Type B pancreatic cell (in vitro differentiated cells): ENCODE results near the gene CCDC57. TPM values are rescaled to one million over a fixed set of nuclear protein-coding genes. Genes with fewer than 3 reads are reported as not detected.

Experiments
- DNase-seq: peaks from one replicate; pipeline ENCODE4 v3.0.0; 2021; ENCODE audit warnings: mixed read lengths; ENCODE audit not compliant: unreplicated experiment; ENCODE audit errors: extremely low spot score
- H3K27ac Mint-ChIP-seq: 2 replicates; pipeline ENCODE4 v1.8.0; 2021; ENCODE audit warnings: mild to moderate bottlenecking, mixed read lengths
- H3K27me3 Mint-ChIP-seq: 2 replicates; pipeline ENCODE4 v1.8.0; 2021; ENCODE audit warnings: mixed read lengths
- H3K36me3 Mint-ChIP-seq: 2 replicates; pipeline ENCODE4 v1.8.0; 2021; ENCODE audit warnings: mixed read lengths
- H3K4me1 Mint-ChIP-seq: one replicate; pipeline ENCODE4 v1.8.0; 2021; ENCODE audit warnings: mixed read lengths; ENCODE audit not compliant: unreplicated experiment
- H3K4me3 Mint-ChIP-seq: 2 replicates; pipeline ENCODE4 v1.8.0; 2021; ENCODE audit warnings: mild to moderate bottlenecking, mixed read lengths
- H3K9me3 Mint-ChIP-seq: 2 replicates; pipeline ENCODE4 v1.8.0; 2021; ENCODE audit warnings: mixed read lengths
- total RNA-seq: library from RNA; stranded (reverse); gene quantifications from 2 replicates; pipeline ENCODE4 v1.2.1, GENCODE V29; 2021; ENCODE audit warnings: low replicate concordance
- TF ChIP-seq, protein P1 (sequence below): fragments of 200-600 bp; sonication (generic); conservative IDR thresholded peaks from 2 replicates; pipeline ENCODE4 v1.5.0; 2021; ENCODE audit warnings: antibody characterized with exemption, mild to moderate bottlenecking

Gene CCDC57
- total RNA-seq, 1 donor from 2014 or later = 58.7 TPM

DNA sequence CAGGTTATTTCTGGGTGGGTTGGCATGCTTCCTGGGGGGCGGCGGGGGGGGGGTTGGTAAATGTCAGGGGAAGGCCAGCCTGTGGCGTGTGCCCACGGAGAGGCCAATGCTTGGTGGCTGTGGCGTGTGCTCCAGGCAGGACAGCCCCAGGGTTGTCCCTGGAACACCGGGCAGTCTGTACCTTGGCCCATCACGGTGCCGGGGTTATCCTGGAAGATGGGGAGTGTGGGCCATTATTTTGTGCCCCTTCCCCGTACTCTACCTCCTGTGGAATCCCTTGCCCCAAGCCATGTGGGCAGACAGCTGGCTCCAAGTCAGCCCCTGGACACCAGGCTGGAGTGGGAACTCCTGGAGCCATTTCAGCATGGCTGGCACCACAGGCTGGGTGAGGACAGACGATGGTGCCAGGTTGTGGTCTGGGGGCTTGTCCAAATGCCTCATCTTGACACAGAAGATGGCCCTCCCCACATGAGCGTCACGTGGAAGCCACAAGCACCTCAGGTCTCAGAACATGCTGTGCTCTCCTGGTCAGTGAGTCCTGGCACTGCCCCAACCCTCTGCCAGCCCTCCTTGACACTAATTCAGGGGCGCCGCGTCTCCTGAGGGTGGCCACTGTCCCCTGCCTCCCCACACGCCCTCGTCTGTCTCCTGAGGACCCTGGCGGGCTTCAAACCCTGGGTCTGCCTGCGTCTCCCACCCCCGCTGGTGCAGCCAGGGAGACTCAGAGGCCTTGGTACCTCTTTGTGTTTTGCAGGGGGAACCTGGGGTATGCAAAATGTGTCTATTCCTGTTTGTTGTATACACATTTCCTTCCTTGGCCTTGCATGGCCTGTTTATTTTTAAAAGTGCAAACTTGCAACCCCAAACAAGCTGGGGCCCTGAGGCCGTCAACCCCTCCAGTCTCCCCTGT, 20.5 kb upstream of the CCDC57 start:
- TF ChIP-seq, protein P1, sequence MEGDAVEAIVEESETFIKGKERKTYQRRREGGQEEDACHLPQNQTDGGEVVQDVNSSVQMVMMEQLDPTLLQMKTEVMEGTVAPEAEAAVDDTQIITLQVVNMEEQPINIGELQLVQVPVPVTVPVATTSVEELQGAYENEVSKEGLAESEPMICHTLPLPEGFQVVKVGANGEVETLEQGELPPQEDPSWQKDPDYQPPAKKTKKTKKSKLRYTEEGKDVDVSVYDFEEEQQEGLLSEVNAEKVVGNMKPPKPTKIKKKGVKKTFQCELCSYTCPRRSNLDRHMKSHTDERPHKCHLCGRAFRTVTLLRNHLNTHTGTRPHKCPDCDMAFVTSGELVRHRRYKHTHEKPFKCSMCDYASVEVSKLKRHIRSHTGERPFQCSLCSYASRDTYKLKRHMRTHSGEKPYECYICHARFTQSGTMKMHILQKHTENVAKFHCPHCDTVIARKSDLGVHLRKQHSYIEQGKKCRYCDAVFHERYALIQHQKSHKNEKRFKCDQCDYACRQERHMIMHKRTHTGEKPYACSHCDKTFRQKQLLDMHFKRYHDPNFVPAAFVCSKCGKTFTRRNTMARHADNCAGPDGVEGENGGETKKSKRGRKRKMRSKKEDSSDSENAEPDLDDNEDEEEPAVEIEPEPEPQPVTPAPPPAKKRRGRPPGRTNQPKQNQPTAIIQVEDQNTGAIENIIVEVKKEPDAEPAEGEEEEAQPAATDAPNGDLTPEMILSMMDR = no peak
- no peaks in the 10 kb centered on the region for H3K9me3 Mint-ChIP-seq
- peaks cover 4% of the 10 kb centered on the region for H3K27me3 Mint-ChIP-seq
- H3K4me3 Mint-ChIP-seq = peak overlapping the region; percentile 34
- no peak for DNase-seq
- H3K36me3 Mint-ChIP-seq = no peaks in the 10 kb centered on the region
- H3K27ac Mint-ChIP-seq = no peak overlapping the region
- peaks cover 6% of the 10 kb centered on the region for H3K4me1 Mint-ChIP-seq

GRCh38 chr17:82232322-82232820, 19.7 kb upstream of the CCDC57 start:
- no peak overlapping the region for H3K4me3 Mint-ChIP-seq
- no peaks in the 10 kb centered on the region for H3K9me3 Mint-ChIP-seq
- H3K27me3 Mint-ChIP-seq = peaks cover 9% of the 10 kb centered on the region
- no peak for DNase-seq
- no peaks in the 10 kb centered on the region for H3K36me3 Mint-ChIP-seq
- peaks cover 6% of the 10 kb centered on the region for H3K4me1 Mint-ChIP-seq
- no peak overlapping the region for H3K27ac Mint-ChIP-seq
- TF ChIP-seq, protein P1 = no peak

DNA sequence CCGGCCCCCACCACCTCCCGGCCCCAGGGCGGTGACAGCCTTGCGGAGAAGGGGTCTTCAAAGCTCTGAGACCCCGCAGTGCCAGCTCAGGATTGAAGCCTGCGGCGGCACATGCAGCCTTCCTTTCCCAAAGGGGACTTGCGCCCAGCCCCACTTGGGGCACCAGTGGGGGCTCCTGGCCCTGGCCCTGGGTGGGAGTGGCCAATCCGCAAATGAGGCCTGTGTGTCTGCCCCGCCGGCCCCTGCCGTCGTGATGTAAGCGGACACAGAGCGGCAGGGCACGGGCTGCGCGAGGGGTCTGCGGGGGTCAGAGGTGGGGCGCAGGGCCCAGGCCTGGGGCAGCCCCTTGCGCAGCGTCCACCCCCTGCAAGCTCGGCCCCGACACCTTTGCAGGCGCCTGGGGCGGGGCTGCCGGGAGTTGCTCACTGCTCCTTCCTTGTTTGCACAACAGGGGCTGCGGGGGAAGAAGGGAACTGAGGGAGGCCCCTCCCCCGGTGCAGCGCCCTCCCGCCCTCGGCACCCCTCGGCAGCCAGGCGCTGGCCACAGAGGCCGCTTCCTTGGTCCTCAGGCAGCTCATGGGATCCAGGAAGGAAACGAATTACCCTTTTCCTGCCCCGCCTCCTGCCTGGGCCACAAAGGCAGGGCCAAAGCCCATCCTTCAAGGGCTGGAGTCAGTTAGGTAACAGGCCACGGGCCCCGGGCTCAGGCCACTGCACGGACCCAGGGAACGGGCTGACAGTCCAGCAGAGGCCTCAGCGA, 19.1 kb upstream of the CCDC57 start:
- DNase-seq = no peak
- no peak overlapping the region for H3K27ac Mint-ChIP-seq
- peaks cover 9% of the 10 kb centered on the region for H3K27me3 Mint-ChIP-seq
- no peaks in the 10 kb centered on the region for H3K36me3 Mint-ChIP-seq
- H3K9me3 Mint-ChIP-seq = no peaks in the 10 kb centered on the region
- no peak overlapping the region for H3K4me3 Mint-ChIP-seq
- peaks cover 6% of the 10 kb centered on the region for H3K4me1 Mint-ChIP-seq
- TF ChIP-seq, protein P1 = no peak

GRCh38 chr17:82231312-82231561, 18.6 kb upstream of the CCDC57 start:
- no peaks in the 10 kb centered on the region for H3K36me3 Mint-ChIP-seq
- peaks cover 6% of the 10 kb centered on the region for H3K4me1 Mint-ChIP-seq
- no peak overlapping the region for H3K4me3 Mint-ChIP-seq
- TF ChIP-seq, protein P1 = peak; percentile 49
- no peaks in the 10 kb centered on the region for H3K9me3 Mint-ChIP-seq
- peaks cover 9% of the 10 kb centered on the region for H3K27me3 Mint-ChIP-seq
- H3K27ac Mint-ChIP-seq = no peak overlapping the region
- DNase-seq = no peak

GRCh38 chr17:82230609-82231311, 18.1 kb upstream of the CCDC57 start:
- Mint-ChIP-seq H3K4me3 (no peak overlapping the region), H3K9me3 (no peaks in the 10 kb centered on the region), H3K36me3 (no peaks in the 10 kb centered on the region)

More at GRCh38 chr17:82230609-82231311, 18.1 kb upstream of the CCDC57 start:
- TF ChIP-seq, protein P1 = peak; percentile 73
- no peak for DNase-seq
- Mint-ChIP-seq H3K27ac (no peak overlapping the region), H3K4me1 (peaks cover 6% of the 10 kb centered on the region), H3K27me3 (peaks cover 9% of the 10 kb centered on the region)
